SU-DHL-6 (cell line): Measurements from ENCODE around the gene TTYH3.

Experiments used
- H2AFZ ChIP-seq: fragments of 200-600 bp; sonication (generic); 2 replicates; pipeline ENCODE4 v1.6.1; 2014; ENCODE audit warnings: low read depth, mild to moderate bottlenecking, moderate library complexity, mixed read lengths, antibody characterized with exemption, low read length; ENCODE audit not compliant: severe bottlenecking
- H3F3A ChIP-seq: fragments of 200-600 bp; shearing (Covaris generic); 2 replicates; pipeline ENCODE4 v1.6.0; 2016; ENCODE audit warnings: antibody characterized with exemption, mild to moderate bottlenecking; ENCODE audit not compliant: insufficient read depth
- H3K27ac ChIP-seq: fragments of 200-600 bp; sonication (generic); 2 replicates; pipeline ENCODE4 v1.5.1; 2016; ENCODE audit warnings: low read depth, mild to moderate bottlenecking, low read length, moderate library complexity, mixed read lengths
- H3K27me3 ChIP-seq: fragments of 200-600 bp; sonication (generic), shearing (Covaris generic); 2 replicates; pipeline ENCODE4 v1.6.0; 2014; ENCODE audit warnings: mild to moderate bottlenecking, low read length
- H3K36me3 ChIP-seq: fragments of 200-600 bp; sonication (generic); 2 replicates; pipeline ENCODE4 v1.6.1; 2014; ENCODE audit warnings: mild to moderate bottlenecking, low read length, mixed read lengths
- H3K4me2 ChIP-seq: fragments of 300-600, 200-600 bp; shearing (Covaris generic), sonication (generic); 2 replicates; pipeline ENCODE4 v1.6.0; 2014; ENCODE audit warnings: low read length, low read depth, mild to moderate bottlenecking; ENCODE audit not compliant: poor library complexity, severe bottlenecking
- H3K4me3 ChIP-seq: fragments of 200-600 bp; sonication (generic); 2 replicates; pipeline ENCODE4 v1.5.1; 2014; ENCODE audit warnings: antibody characterized with exemption, low read length, mild to moderate bottlenecking, mixed read lengths; ENCODE audit not compliant: insufficient read depth, poor library complexity, severe bottlenecking
- H3K79me2 ChIP-seq: fragments of 200-600 bp; sonication (generic); 2 replicates; pipeline ENCODE4 v1.6.1; 2014; ENCODE audit warnings: mild to moderate bottlenecking, low read length, moderate library complexity; ENCODE audit not compliant: insufficient read depth
- H3K9ac ChIP-seq: fragments of 200-600 bp; sonication (generic); 2 replicates; pipeline ENCODE4 v1.7.0; 2014; ENCODE audit warnings: mild to moderate bottlenecking, low read length
- H3K9me2 ChIP-seq: fragments of 200-600 bp; sonication (generic); replicated peaks from 2 replicates; pipeline ENCODE4 v1.6.1; 2014; ENCODE audit warnings: low read length; ENCODE audit not compliant: insufficient read depth
- H3K9me3 ChIP-seq: fragments of 200-600 bp; sonication (generic); 2 replicates; pipeline ENCODE4 v1.6.1; 2014; ENCODE audit warnings: low read length, mixed read lengths; ENCODE audit not compliant: insufficient read depth
- H4K20me1 ChIP-seq: fragments of 200-600 bp; sonication (generic); 2 replicates; pipeline ENCODE4 v1.6.1; 2014; ENCODE audit warnings: low read depth, mild to moderate bottlenecking, antibody characterized with exemption, low read length, moderate library complexity, mixed read lengths
- CTCF ChIP-seq: fragments of 200-600 bp; sonication (generic); IDR thresholded peaks from one replicate; pipeline ENCODE4 v1.5.1; 2017; ENCODE audit warnings: antibody characterized with exemption, mild to moderate bottlenecking, low read length, moderate library complexity; ENCODE audit not compliant: insufficient read depth, poor library complexity, severe bottlenecking
- EZH2phosphoT487 ChIP-seq: fragments of 200-600 bp; sonication (generic), shearing (Covaris generic); conservative IDR thresholded peaks from 2 replicates; pipeline ENCODE4 v1.6.1; 2018; ENCODE audit warnings: mild to moderate bottlenecking, antibody characterized with exemption, low read length, moderate library complexity, mixed read lengths

The TTYH3 gene

GRCh38 chr7:2639181-2639681 is 7.4 kb downstream of the TTYH3 start:
- Histone ChIP-seq H3K9me3 (no peaks in the 10 kb centered on the region), H3F3A (no peaks in the 10 kb centered on the region), H3K4me2 (no peak overlapping the region), H3K9ac (no peak overlapping the region), H4K20me1 (no peaks in the 10 kb centered on the region), H3K27me3 (no peaks in the 10 kb centered on the region), H3K36me3 (no peaks in the 10 kb centered on the region), H3K4me3 (no peak overlapping the region), H3K9me2 (no peaks in the 10 kb centered on the region), H3K79me2 (no peaks in the 10 kb centered on the region), H3K27ac (no peak overlapping the region), H2AFZ (no peak overlapping the region)
- TF ChIP-seq CTCF, result no peak
- no peak for TF ChIP-seq EZH2phosphoT487

GRCh38 chr7:2639695-2640481 is 8.1 kb downstream of the TTYH3 start:
- no peaks in the 10 kb centered on the region for H3K27me3 ChIP-seq
- no peak overlapping the region for H2AFZ ChIP-seq
- H3K9ac ChIP-seq, result no peak overlapping the region
- no peaks in the 10 kb centered on the region for H3K9me3 ChIP-seq
- no peak for TF ChIP-seq CTCF
- no peak for TF ChIP-seq EZH2phosphoT487
- no peaks in the 10 kb centered on the region for H4K20me1 ChIP-seq
- no peaks in the 10 kb centered on the region for H3K9me2 ChIP-seq
- H3K4me2 ChIP-seq, result no peak overlapping the region
- H3K27ac ChIP-seq, result no peak overlapping the region
- H3K36me3 ChIP-seq, result no peaks in the 10 kb centered on the region
- no peaks in the 10 kb centered on the region for H3F3A ChIP-seq
- H3K4me3 ChIP-seq, result no peak overlapping the region
- H3K79me2 ChIP-seq, result no peaks in the 10 kb centered on the region

- H3K36me3 ChIP-seq, result no peaks in the 10 kb centered on the region
- H2AFZ ChIP-seq, result no peak overlapping the region
- no peaks in the 10 kb centered on the region for H3K79me2 ChIP-seq
- H4K20me1 ChIP-seq, result no peaks in the 10 kb centered on the region
- H3K9ac ChIP-seq, result no peak overlapping the region
- H3F3A ChIP-seq, result no peaks in the 10 kb centered on the region
- H3K4me3 ChIP-seq, result no peak overlapping the region
- TF ChIP-seq CTCF, result no peak
- TF ChIP-seq EZH2phosphoT487, result no peak
- H3K4me2 ChIP-seq, result no peak overlapping the region
- H3K9me2 ChIP-seq, result no peaks in the 10 kb centered on the region
- H3K27me3 ChIP-seq, result no peaks in the 10 kb centered on the region
- no peak overlapping the region for H3K27ac ChIP-seq
- no peaks in the 10 kb centered on the region for H3K9me3 ChIP-seq
Observed at GRCh38 chr7:2640482-2640830, 8.7 kb downstream of the TTYH3 start.
